ENCODE data around the gene KRT80.

KRT80 gene

DNA sequence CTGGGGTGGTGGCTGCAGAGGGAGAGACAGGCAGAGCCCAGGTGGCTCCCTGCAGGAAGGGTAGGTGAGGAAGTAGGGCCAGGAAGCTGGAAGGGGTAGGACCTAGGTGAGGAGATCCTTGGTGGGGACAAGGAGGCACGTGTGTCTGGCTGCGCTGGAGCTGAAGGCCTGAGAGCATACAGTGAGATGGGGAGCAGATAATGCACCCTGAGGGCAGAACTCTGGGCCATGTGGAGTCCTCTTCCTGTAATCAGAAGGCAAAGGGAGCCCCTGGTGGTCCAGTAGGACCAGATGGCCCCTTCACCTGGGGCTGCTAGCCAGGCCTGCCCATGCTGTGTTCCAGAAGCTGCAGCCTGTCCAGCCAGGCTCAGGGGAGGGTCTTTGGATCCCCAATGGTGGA lies 15.3 kb upstream of the KRT80 start:
- Histone ChIP-seq H3K9me3 (ENCODE audit: low read length) (no peaks in the 10 kb centered on the region), H3K27me3 (ENCODE audit: control insufficient read depth in 1 of 2, insufficient read depth in 2 of 2, low read length in 2 of 2) (no peaks in the 10 kb centered on the region), H3K4me3 (ENCODE audit: low read depth in 1 of 2, low read length in 2 of 2) (no peak overlapping the region), H3K9ac (ENCODE audit: low read length) (no peak overlapping the region), H3K4me1 (ENCODE audit: insufficient read depth, low read length) (no peaks in the 10 kb centered on the region), H3K36me3 (ENCODE audit: insufficient read depth, low read length) (no peaks in the 10 kb centered on the region), H3K27ac (ENCODE audit: low read depth, low read length) (no peak overlapping the region)

DNA sequence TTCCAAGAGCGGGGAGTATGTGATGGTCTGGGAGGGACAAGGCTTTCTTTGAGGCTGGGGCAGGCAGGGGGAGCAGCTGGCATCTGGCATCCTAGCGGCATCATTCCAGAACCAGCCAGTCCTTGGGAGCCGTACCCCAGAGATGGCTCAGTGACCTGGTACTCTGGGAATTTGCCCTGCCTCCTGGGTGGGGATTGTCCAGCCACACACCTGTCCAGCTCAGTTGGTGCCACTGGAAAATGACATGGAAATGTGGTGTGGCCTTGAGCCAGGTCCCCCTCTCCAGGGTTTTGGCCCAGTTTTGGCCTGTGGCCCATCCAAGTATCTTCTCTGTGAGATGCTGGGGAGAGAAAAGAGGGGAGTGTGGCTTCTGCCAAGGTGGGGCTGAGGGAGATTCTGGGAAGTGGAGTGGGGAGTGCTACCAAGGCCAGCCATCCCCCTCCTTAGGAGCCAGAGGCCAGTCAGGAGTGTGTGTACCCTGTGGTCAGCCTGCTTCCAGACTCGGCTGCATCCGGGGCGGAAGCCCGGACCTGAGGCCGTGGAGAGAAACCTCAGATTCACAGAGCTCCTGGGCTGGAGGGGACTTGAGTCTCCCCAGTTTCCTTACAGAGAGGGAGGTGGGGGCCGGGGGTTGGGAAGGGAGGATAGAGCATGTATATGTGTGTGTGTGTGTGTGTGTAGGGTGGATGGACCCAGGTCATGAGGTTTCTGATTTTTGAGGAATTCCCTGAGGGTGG lies 14.7 kb upstream of the KRT80 start:
- Histone ChIP-seq H3K36me3 (ENCODE audit: insufficient read depth, low read length) (no peaks in the 10 kb centered on the region), H3K27ac (ENCODE audit: low read depth, low read length) (no peak overlapping the region), H3K4me1 (ENCODE audit: insufficient read depth, low read length) (no peaks in the 10 kb centered on the region)

DNA sequence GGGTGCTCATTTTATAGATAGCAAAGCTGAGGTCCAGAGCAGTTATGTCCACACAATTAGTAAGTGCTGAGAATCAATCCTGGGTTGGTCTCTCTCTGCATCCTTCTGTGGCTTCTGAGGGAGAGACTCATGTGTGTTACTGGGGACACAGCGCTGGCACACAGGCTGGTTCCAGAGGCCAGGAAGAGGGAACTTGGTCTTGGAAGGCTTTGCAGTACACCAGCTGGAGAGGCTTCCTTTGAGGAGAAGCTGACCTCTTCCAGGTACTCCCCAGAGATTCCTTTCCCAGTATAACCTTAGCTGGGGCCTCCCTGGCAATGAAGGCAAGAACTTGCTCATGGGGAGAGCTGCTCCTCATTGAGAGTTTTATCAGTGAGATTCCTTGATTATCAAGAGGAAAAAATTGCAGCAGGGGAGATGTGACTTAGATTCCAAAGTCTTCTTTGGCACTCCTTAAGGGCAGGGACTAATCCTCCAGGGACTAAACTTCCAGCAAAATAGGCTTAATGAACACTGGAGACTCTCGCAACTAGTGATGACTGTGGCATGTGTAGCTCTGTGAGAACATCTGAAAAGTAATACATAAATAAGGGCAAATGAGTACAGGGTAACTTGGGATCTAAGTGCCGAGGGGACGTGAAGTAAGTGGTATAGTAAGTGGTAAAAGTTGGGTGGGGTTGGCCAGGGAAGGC lies 13.9 kb upstream of the KRT80 start:
- no peaks in the 10 kb centered on the region for H3K36me3 ChIP-seq (ENCODE audit: insufficient read depth, low read length)
- H3K27me3 ChIP-seq (ENCODE audit: control insufficient read depth in 1 of 2, insufficient read depth in 2 of 2, low read length in 2 of 2): no peaks in the 10 kb centered on the region
- no peaks in the 10 kb centered on the region for H3K9me3 ChIP-seq (ENCODE audit: low read length)
- H3K9ac ChIP-seq (ENCODE audit: low read length): no peak overlapping the region
- no peak overlapping the region for H3K4me3 ChIP-seq (ENCODE audit: low read depth in 1 of 2, low read length in 2 of 2)
- no peaks in the 10 kb centered on the region for H3K4me1 ChIP-seq (ENCODE audit: insufficient read depth, low read length)
- no peak overlapping the region for H3K27ac ChIP-seq (ENCODE audit: low read depth, low read length)

More for the DNA sequence above, 14.7 kb upstream of the KRT80 start:
- H3K4me3 ChIP-seq (ENCODE audit: low read depth in 1 of 2, low read length in 2 of 2): no peak overlapping the region
- H3K27me3 ChIP-seq (ENCODE audit: control insufficient read depth in 1 of 2, insufficient read depth in 2 of 2, low read length in 2 of 2): no peaks in the 10 kb centered on the region
- H3K9me3 ChIP-seq (ENCODE audit: low read length): no peaks in the 10 kb centered on the region
- no peak overlapping the region for H3K9ac ChIP-seq (ENCODE audit: low read length)

DNA sequence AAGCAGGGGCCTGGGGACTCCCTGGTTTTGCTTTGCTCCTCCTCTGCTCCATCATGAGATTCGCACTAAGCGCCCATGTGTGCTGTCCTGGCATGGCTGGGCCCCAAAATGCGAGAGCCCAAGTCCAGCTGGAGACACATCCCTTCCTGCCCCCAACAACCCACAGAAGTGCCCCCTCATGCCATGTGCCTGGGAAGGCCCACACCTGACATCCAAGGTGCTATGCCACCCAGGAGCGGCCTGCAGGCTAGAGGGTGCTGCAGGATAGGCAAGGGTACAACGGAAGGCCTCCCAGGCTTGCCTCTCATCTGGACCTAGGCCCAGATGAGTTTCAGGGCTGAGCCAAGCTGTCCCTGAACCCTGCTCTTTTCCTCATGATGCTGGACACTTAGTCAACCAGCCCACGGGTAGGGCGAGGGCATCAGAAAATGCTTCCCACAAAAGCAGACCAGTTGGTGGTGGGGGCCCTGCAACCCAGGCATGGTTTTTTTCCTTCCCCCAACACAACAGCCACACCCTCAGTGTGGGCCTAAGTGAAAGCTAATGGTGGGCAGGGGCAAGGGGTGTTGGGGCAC lies 13.2 kb upstream of the KRT80 start:
- Histone ChIP-seq H3K4me1 (ENCODE audit: insufficient read depth, low read length) (no peaks in the 10 kb centered on the region), H3K27me3 (ENCODE audit: control insufficient read depth in 1 of 2, insufficient read depth in 2 of 2, low read length in 2 of 2) (no peaks in the 10 kb centered on the region), H3K27ac (ENCODE audit: low read depth, low read length) (no peak overlapping the region), H3K4me3 (ENCODE audit: low read depth in 1 of 2, low read length in 2 of 2) (no peak overlapping the region), H3K9me3 (ENCODE audit: low read length) (no peaks in the 10 kb centered on the region), H3K9ac (ENCODE audit: low read length) (no peak overlapping the region), H3K36me3 (ENCODE audit: insufficient read depth, low read length) (no peaks in the 10 kb centered on the region)

DNA sequence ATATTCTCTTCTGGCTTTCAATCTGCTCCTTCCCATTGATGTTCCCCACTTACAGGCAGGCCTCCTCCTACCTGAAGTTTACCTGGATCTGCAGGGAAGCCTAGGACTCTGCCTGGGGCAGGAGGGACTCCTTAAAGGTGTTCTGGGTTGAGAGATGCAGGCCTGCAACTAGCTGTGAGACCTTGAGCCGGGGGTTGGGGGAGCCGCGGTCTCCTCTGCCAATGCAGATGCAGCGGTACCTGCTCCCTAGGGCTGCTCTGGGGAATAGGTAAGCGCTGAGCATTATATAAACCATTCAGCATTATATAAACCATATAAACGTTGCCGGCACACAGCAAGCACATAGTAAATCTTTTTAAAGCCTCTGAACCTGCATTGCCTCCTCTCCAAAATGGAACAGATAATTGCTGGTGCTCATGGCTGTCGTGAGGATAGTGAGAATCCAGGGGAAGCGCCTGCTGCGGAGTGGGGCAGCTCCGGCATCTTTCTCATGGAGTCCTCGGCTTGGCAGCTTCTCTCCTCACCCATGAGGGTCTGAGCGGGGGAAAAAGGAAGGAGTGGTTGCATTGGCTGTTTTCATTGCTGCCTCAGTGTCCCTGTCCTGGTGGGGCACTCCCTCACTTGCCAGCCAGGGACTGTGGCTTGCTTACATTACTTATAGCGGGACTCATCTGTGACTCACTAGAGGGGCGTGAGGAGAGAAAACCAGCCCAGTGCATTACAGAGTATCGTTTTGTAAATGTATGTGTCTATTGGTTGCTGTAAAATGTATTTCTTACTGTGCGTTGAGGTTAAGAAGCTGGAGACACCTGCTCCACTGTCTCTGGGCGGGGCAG lies 12.5 kb upstream of the KRT80 start:
- no peaks in the 10 kb centered on the region for H3K4me1 ChIP-seq (ENCODE audit: insufficient read depth, low read length)

DNA sequence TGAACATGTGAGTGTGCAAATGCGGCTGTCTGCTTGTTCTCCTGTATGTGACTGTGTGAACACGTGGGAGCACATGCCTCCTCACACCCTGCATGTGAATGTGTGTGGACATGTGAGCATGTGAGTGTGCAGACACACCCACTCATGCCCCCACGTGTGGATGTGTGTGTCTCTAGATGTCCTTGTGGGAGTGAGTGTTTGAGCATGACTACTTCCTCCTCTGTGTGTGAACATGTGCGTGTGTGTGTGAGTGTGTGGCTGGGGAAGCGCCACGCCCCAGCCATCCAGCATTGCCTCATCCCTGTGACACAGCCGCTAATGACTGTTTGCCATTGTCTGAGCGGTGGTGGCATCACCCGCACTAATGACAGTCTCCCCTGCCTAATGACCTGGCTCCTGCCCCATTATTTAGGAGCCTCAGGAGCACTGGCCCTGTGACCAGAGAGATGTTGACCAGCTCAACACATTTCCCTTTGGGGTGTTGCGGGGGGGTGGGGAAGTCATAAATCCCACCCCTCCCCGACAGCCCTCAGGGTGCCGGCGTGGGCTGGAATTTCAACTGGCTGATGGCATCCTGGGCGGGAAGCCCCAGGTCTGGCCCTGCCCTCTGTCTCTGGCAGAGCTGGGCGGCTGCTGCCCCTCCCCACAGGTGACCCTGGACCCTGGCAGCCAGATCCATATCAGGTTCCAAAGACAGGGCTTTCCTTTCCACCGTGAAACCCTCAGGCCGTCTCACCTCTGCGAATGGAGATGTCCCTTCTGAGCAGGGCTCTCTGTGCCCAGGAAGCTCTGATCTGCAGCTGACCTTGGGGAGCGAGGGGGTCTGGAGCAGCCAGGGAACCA lies 11.5 kb upstream of the KRT80 start:
- H3K27me3 ChIP-seq (ENCODE audit: control insufficient read depth in 1 of 2, insufficient read depth in 2 of 2, low read length in 2 of 2): no peaks in the 10 kb centered on the region
- H3K9ac ChIP-seq (ENCODE audit: low read length): no peak overlapping the region
- H3K9me3 ChIP-seq (ENCODE audit: low read length): no peaks in the 10 kb centered on the region
- H3K4me3 ChIP-seq (ENCODE audit: low read depth in 1 of 2, low read length in 2 of 2): no peak overlapping the region
- no peaks in the 10 kb centered on the region for H3K36me3 ChIP-seq (ENCODE audit: insufficient read depth, low read length)
- no peaks in the 10 kb centered on the region for H3K4me1 ChIP-seq (ENCODE audit: insufficient read depth, low read length)
- H3K27ac ChIP-seq (ENCODE audit: low read depth, low read length): no peak overlapping the region

More for the DNA sequence above, 12.5 kb upstream of the KRT80 start:
- no peaks in the 10 kb centered on the region for H3K9me3 ChIP-seq (ENCODE audit: low read length)
- no peak overlapping the region for H3K4me3 ChIP-seq (ENCODE audit: low read depth in 1 of 2, low read length in 2 of 2)
- H3K36me3 ChIP-seq (ENCODE audit: insufficient read depth, low read length): no peaks in the 10 kb centered on the region
- no peak overlapping the region for H3K27ac ChIP-seq (ENCODE audit: low read depth, low read length)
- no peak overlapping the region for H3K9ac ChIP-seq (ENCODE audit: low read length)
- H3K27me3 ChIP-seq (ENCODE audit: control insufficient read depth in 1 of 2, insufficient read depth in 2 of 2, low read length in 2 of 2): no peaks in the 10 kb centered on the region

DNA sequence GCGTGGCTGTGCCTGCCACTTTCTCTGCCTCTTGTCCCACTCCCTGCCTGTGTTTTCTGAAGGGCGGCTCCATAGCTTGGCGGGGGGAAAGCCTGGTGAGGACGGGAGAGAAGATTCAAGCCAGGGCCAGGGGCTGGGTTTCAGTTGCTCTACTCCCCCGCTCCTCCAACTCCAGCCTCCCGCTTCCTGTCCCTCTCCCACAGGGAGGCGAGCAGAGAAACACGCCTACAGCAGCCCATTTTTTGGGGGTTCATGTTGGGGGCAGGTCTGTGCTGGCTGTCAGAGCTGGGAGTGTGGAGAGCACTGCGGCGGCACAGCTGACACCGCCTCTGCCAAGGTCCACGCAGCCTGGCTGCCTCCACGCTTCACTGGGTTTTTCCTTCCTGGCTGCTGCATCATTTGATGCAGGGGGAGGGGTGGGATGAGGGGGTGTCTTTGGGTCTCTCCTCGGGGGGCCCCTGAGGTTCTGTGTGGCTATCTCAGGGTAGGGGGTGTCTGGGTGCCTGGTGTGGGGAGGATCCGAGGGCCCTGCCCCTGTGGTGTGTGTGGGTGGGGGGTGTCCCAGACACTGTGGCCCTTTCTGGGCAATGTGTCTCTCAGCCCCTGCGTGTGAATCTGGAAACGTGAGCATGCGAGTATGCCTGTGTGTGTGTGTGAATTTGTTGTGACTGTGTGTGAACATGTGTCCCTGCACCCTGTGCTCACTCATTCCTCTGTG lies 10.7 kb upstream of the KRT80 start:
- H3K4me3 ChIP-seq (ENCODE audit: low read depth in 1 of 2, low read length in 2 of 2): no peak overlapping the region
- H3K9ac ChIP-seq (ENCODE audit: low read length): no peak overlapping the region
- H3K9me3 ChIP-seq (ENCODE audit: low read length): no peaks in the 10 kb centered on the region
- no peak overlapping the region for H3K27ac ChIP-seq (ENCODE audit: low read depth, low read length)
- H3K36me3 ChIP-seq (ENCODE audit: insufficient read depth, low read length): no peaks in the 10 kb centered on the region
- H3K4me1 ChIP-seq (ENCODE audit: insufficient read depth, low read length): no peaks in the 10 kb centered on the region
- no peaks in the 10 kb centered on the region for H3K27me3 ChIP-seq (ENCODE audit: control insufficient read depth in 1 of 2, insufficient read depth in 2 of 2, low read length in 2 of 2)

DNA sequence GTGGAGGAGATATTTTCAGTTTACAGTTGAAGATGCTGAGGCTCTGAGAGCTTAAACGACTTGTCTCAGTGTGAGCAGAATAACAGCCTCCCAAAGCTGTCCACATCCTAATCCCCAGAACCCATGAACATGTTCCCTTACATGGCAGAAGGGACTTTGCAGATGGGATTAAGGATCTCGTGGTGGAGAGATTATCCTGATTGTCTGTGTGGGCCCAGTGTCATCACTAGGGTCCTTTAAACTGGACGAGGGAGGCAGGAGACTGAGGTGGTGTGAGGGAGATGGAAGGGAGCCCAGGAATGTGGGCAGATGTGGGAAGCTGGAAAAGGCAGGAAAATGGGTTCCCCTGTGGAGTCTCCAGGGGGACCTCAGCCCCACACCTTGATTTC lies 9.6 kb upstream of the KRT80 start:
- Histone ChIP-seq H3K4me3 (ENCODE audit: low read depth in 1 of 2, low read length in 2 of 2) (no peak overlapping the region), H3K27ac (ENCODE audit: low read depth, low read length) (no peak overlapping the region), H3K9ac (ENCODE audit: low read length) (no peak overlapping the region), H3K9me3 (ENCODE audit: low read length) (no peaks in the 10 kb centered on the region), H3K36me3 (ENCODE audit: insufficient read depth, low read length) (no peaks in the 10 kb centered on the region), H3K4me1 (ENCODE audit: insufficient read depth, low read length) (no peaks in the 10 kb centered on the region), H3K27me3 (ENCODE audit: control insufficient read depth in 1 of 2, insufficient read depth in 2 of 2, low read length in 2 of 2) (no peaks in the 10 kb centered on the region)

DNA sequence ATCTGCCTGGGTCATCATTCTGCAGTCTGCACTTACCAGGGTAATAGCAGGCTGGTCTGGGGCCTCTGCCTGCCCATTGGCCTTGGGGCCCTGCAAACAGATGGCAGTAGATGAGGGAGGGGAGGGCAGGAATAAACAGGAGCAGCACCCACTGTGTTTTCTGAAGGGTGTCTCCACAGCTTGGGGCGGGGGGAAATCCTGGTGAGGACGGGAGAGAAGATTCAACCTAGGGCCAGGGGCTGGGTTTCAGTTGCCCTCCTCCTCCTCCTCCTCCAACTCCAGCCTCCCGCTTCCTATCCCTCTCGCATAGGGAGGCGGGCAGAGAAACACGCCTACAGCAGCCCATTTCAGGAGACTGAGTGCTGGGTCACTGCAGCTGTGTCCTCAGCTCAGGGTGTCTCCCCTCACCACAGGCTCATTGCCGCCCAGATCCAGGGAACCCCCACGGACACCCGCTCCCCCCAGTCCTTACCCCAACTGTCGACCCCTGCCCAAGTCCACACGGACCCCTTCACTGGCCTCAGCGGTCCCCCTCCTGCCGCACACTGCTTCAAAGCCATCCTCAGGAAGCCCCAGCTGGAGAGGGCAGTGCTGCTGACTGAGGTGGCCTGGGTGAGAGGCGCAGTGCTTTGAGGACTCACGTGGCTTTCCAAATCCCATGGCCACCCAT lies 9.1 kb upstream of the KRT80 start:
- H3K27me3 ChIP-seq (ENCODE audit: control insufficient read depth in 1 of 2, insufficient read depth in 2 of 2, low read length in 2 of 2): no peaks in the 10 kb centered on the region
- no peak overlapping the region for H3K4me3 ChIP-seq (ENCODE audit: low read depth in 1 of 2, low read length in 2 of 2)
- H3K4me1 ChIP-seq (ENCODE audit: insufficient read depth, low read length): no peaks in the 10 kb centered on the region
- H3K9ac ChIP-seq (ENCODE audit: low read length): no peak overlapping the region
- H3K36me3 ChIP-seq (ENCODE audit: insufficient read depth, low read length): no peaks in the 10 kb centered on the region
- H3K9me3 ChIP-seq (ENCODE audit: low read length): no peaks in the 10 kb centered on the region
- no peak overlapping the region for H3K27ac ChIP-seq (ENCODE audit: low read depth, low read length)
